Measurements from ENCODE around the gene ZNF575. TPM values are rescaled to one million over a fixed set of nuclear protein-coding genes. Genes with fewer than 3 reads are reported as not detected.

The ZNF575 gene
- total RNA-seq, 2 donors from 2014 or later = 6.4 to 11.3 TPM

DNA sequence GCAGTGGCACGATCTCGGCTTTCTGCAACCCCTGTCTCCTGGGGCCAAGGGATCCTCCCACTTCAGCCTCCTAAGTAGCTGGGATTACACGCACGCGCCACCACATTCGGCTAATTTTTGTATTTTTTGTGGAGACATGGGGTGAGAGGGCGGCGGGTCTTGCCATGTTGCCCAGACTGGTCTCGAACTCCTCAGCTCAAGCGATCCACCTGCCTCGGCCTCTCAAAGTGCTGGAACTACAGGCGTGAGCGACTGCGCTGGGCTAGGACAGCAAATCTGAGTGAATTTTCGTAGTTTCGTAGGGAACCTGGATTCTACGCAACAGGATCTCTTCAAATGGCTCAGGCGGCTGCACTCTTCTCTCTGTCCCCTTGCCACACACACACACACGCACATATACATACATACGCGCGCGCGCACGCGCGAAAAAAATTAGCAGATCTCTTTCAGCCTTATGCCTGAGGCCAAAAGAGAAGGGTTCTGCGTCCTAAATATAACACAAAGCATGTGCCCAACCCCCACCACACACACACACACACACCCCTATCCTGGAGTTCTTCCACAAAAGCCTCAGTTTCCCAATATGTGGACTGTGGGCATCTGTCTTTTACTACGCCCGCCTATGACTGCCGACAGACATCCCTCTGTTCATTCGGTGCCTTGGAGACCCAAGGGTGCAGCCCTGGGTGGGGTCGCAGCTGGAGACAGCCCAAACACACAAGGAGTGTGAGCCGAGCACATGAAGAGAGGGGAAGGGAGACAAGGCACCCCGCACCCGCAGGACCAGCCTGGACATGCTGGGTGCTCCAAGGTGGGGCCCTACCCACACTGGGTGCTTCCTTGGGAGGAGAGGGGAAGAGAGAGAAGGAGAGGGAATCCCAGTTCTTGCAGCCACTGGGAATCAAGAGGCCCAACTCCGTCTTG, 43.2 kb downstream of the ZNF575 start:
- no peak for DNase-seq
- Histone ChIP-seq H3K36me3 (no peaks in the 10 kb centered on the region), H3K9me3 (no peaks in the 10 kb centered on the region), H3K4me1 (peaks cover 7% of the 10 kb centered on the region), H3K27ac (no peak overlapping the region), H3K4me3 (peak overlapping the region; percentile 80), H3K9ac (ENCODE audit: low read depth in 2 of 2, low read length in 2 of 2) (no peak overlapping the region), H3K27me3 (no peaks in the 10 kb centered on the region)
- TF ChIP-seq, protein P1, sequence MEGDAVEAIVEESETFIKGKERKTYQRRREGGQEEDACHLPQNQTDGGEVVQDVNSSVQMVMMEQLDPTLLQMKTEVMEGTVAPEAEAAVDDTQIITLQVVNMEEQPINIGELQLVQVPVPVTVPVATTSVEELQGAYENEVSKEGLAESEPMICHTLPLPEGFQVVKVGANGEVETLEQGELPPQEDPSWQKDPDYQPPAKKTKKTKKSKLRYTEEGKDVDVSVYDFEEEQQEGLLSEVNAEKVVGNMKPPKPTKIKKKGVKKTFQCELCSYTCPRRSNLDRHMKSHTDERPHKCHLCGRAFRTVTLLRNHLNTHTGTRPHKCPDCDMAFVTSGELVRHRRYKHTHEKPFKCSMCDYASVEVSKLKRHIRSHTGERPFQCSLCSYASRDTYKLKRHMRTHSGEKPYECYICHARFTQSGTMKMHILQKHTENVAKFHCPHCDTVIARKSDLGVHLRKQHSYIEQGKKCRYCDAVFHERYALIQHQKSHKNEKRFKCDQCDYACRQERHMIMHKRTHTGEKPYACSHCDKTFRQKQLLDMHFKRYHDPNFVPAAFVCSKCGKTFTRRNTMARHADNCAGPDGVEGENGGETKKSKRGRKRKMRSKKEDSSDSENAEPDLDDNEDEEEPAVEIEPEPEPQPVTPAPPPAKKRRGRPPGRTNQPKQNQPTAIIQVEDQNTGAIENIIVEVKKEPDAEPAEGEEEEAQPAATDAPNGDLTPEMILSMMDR (IDR thresholded peaks at IDR 0.05) = no peak
- intact Hi-C loops (cut with DNase I) = loop anchor here (1.0 kb wide), 1 partner anchor 20 kb away; the partner anchor contains the start of genes IRGQ and ZNF576

DNA sequence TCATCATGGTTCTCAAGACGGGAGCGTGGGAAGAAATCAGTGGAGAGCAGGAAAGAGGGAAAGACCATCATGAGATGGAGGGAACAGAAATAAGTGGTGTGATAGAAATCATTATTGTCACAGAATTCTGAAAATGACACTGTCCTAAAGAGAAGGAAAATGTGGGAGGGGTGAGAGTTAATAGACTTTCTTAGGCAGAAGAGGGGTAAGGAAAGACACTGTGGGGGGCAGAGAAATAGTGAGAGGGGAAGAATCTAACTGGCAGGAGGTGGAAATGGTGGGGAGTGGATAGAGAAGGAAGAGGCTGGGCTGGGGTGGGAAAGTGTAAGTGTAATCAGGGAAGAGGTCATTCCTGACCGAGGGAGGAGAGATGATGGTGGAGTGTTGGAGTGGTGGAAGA, 45.8 kb downstream of the ZNF575 start:
- Histone ChIP-seq H3K9ac (ENCODE audit: low read depth in 2 of 2, low read length in 2 of 2) (no peak overlapping the region), H3K4me3 (no peak overlapping the region), H3K27me3 (no peaks in the 10 kb centered on the region), H3K4me1 (peaks cover 7% of the 10 kb centered on the region), H3K27ac (no peak overlapping the region), H3K9me3 (no peaks in the 10 kb centered on the region), H3K36me3 (no peaks in the 10 kb centered on the region)
- TF ChIP-seq, protein P1 (IDR thresholded peaks at IDR 0.05) = no peak
- intact Hi-C loops (cut with DNase I) = no loop called here
- DNase-seq = no peak

- Histone ChIP-seq H3K4me1 (no peaks in the 10 kb centered on the region), H3K9me3 (no peaks in the 10 kb centered on the region), H3K9ac (ENCODE audit: low read depth in 2 of 2, low read length in 2 of 2) (peak overlapping the region in 1 of 2 donors; percentile 21), H3K36me3 (no peaks in the 10 kb centered on the region), H3K4me3 (peak overlapping the region; percentile 33), H3K27ac (no peak overlapping the region), H3K27me3 (no peaks in the 10 kb centered on the region)
- TF ChIP-seq, protein P1 (IDR thresholded peaks at IDR 0.05) = no peak
- intact Hi-C loops (cut with DNase I) = no loop called here
- DNase-seq = no peak
Measured at GRCh38 chr19:43581467-43581866, 48.5 kb downstream of the ZNF575 start.

GRCh38 chr19:43582495-43582894, 49.5 kb downstream of the ZNF575 start:
- intact Hi-C loops (cut with DNase I) = no loop called here
- TF ChIP-seq, protein P1 (IDR thresholded peaks at IDR 0.05) = no peak

DNA sequence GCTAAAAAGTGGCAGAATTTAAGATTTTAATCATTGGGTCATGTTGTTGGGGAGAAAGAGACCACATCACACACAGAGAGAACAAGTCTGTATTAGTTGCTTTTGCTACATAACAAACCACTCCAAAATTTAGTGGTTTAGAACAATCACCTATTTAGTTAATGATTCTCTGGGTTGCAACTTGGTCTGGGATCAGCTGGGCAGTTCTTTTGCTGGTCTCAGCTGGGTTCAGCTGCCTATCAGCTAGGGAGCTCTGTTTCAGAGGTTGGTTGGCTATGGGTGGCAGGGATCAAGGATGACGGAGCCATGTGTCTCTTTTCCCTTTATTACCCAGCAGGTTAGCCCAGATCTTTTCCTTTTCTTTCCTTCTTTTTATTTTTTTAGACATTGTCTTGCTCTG, 51.5 kb downstream of the ZNF575 start:
- Histone ChIP-seq H3K9me3 (no peaks in the 10 kb centered on the region), H3K4me1 (no peaks in the 10 kb centered on the region), H3K27me3 (no peaks in the 10 kb centered on the region), H3K36me3 (no peaks in the 10 kb centered on the region), H3K4me3 (no peak overlapping the region), H3K9ac (ENCODE audit: low read depth in 2 of 2, low read length in 2 of 2) (no peak overlapping the region), H3K27ac (no peak overlapping the region)
- intact Hi-C loops (cut with DNase I) = no loop called here
- DNase-seq = no peak
- TF ChIP-seq, protein P1 (IDR thresholded peaks at IDR 0.05) = no peak

More at GRCh38 chr19:43582495-43582894, 49.5 kb downstream of the ZNF575 start:
- no peak overlapping the region for H3K9ac ChIP-seq (ENCODE audit: low read depth in 2 of 2, low read length in 2 of 2)
- DNase-seq = no peak
- no peaks in the 10 kb centered on the region for H3K36me3 ChIP-seq
- H3K4me1 ChIP-seq = no peaks in the 10 kb centered on the region
- H3K27me3 ChIP-seq = no peaks in the 10 kb centered on the region
- no peak overlapping the region for H3K4me3 ChIP-seq
- no peaks in the 10 kb centered on the region for H3K9me3 ChIP-seq
- no peak overlapping the region for H3K27ac ChIP-seq

Other genes with a start within 250 kb of the ZNF575 start
- 100 to 1,000 TPM in 1 of 2 donors, 10 to 100 TPM in 1; 97.4 to 320 TPM for gene CD177, start 179.5 kb upstream of the ZNF575 start, total RNA-seq
- gene TEX101, start 118.3 kb upstream of the ZNF575 start, total RNA-seq = under 1 TPM in 1 of 2 donors, not detected in 1; 0.17 TPM
- under 1 TPM; 0.42 to 0.59 TPM for gene LYPD3, start 67.6 kb upstream of the ZNF575 start, total RNA-seq
- 10 to 100 TPM in 1 of 2 donors, 1 to 10 TPM in 1; 6.8 to 24.0 TPM for gene PHLDB3, start 28.4 kb upstream of the ZNF575 start, total RNA-seq
- 100 to 1,000 TPM; 482 to 569 TPM for gene ETHE1, start 6.0 kb upstream of the ZNF575 start, total RNA-seq
- 10 to 100 TPM; 22.3 to 40.7 TPM for gene XRCC1, start 42.3 kb downstream of the ZNF575 start, total RNA-seq
- 1 to 10 TPM in 1 of 2 donors, under 1 TPM in 1; 0.52 to 2.4 TPM for gene PINLYP, start 42.6 kb downstream of the ZNF575 start, total RNA-seq
- 10 to 100 TPM; 19.9 to 24.6 TPM for gene IRGQ, start 62.9 kb downstream of the ZNF575 start, total RNA-seq
- 10 to 100 TPM; 15.4 to 27.1 TPM for gene ZNF576, start 63.4 kb downstream of the ZNF575 start, total RNA-seq
- gene SRRM5, start 78.9 kb downstream of the ZNF575 start, total RNA-seq = under 1 TPM; 0.42 to 0.57 TPM
- gene ZNF428, start 86.4 kb downstream of the ZNF575 start, total RNA-seq = 10 to 100 TPM; 21.5 to 27.4 TPM
- 1 to 10 TPM; 2.3 to 5.8 TPM for gene CADM4, start 106.7 kb downstream of the ZNF575 start, total RNA-seq
- gene PLAUR, start 137.0 kb downstream of the ZNF575 start, total RNA-seq = 10 to 100 TPM; 33.7 to 51.6 TPM
- not detected for gene IRGC, start 182.9 kb downstream of the ZNF575 start, total RNA-seq
- gene SMG9, start 221.8 kb downstream of the ZNF575 start, total RNA-seq = 10 to 100 TPM; 30.1 to 66.6 TPM
- gene KCNN4, start 247.8 kb downstream of the ZNF575 start, total RNA-seq = 10 to 100 TPM; 25.4 to 60.9 TPM

All from colonic mucosa (tissue), 4 donors.